Suprapubic skin (tissue), 4 donors: ENCODE results near the gene TRIM41. TPM values are rescaled to one million over a fixed set of nuclear protein-coding genes. Genes with fewer than 3 reads are reported as not detected.
"Not testable (repeated sequence)": the region's sequence is repeated elsewhere in the genome, so short reads cannot be mapped to it uniquely, and the experiment has no call there.

Source experiments
- DNase-seq, 2 donors: peaks; one replicate each; pipeline ENCODE4 v3.0.0-alpha.2; 2019; ENCODE audit warnings: low spot score in 2 of 2
- H3K27ac ChIP-seq: fragments of 200-600 bp; sonication (generic); one replicate; pipeline ENCODE4 v1.5.1; 2019
- H3K27me3 ChIP-seq: fragments of 200-600 bp; sonication (generic); one replicate; pipeline ENCODE4 v1.5.1; 2019
- H3K36me3 ChIP-seq: fragments of 200-600 bp; sonication (generic); one replicate; pipeline ENCODE4 v1.5.1; 2019
- H3K4me1 ChIP-seq: fragments of 200-600 bp; sonication (generic); one replicate; pipeline ENCODE4 v1.5.1; 2019
- H3K4me3 ChIP-seq: fragments of 200-600 bp; sonication (generic); one replicate; pipeline ENCODE4 v1.5.1; 2019; ENCODE audit warnings: mild to moderate bottlenecking
- H3K9me3 ChIP-seq: fragments of 200-600 bp; sonication (generic); one replicate; pipeline ENCODE4 v1.5.1; 2019
- EP300 ChIP-seq: sonication (generic); formaldehyde crosslinking; IDR thresholded peaks from one replicate; pipeline ENCODE4 v1.6.1; 2017; ENCODE audit warnings: antibody characterized with exemption
- POLR2A ChIP-seq, 2 donors: fragments of 450-650 bp; IDR thresholded peaks; one replicate each; pipeline ENCODE4 v1.6.1; 2017; ENCODE audit warnings: antibody characterized with exemption in 2 of 2, mild to moderate bottlenecking in 2 of 2, moderate library complexity in 2 of 2
- POLR2AphosphoS5 ChIP-seq, 3 donors: sonication (generic); formaldehyde crosslinking; IDR thresholded peaks; one replicate each; pipeline ENCODE4 v1.6.1; 2017; ENCODE audit warnings: antibody characterized with exemption in 3 of 3
- WGBS: methylation state at CpG from one replicate; pipeline ENCODE4 v1.1.5; 2018; 5-methylcytosine and 5-hydroxymethylcytosine counted together
- total RNA-seq, 4 donors: library from RNA; depleted of rRNA; stranded (reverse); fragments of >200 nt; gene quantifications; one replicate each; pipeline ENCODE4 v1.1.0, GENCODE V29; 2016
- TF ChIP-seq, protein P1 (sequence below), 2 donors: fragments of 200-600 bp in 1 of 2; fragments of 450-650 bp in 1 of 2; sonication (generic) in 1 of 2; IDR thresholded peaks; one replicate each; pipeline ENCODE4 v1.5.1; 2016 to 2019; ENCODE audit warnings: antibody characterized with exemption in 2 of 2, mild to moderate bottlenecking in 1 of 2, moderate library complexity in 1 of 2

TRIM41 gene
- total RNA-seq, 4 donors from 2014 or later: 13.3 to 23.3 (median 16.2) TPM

DNA sequence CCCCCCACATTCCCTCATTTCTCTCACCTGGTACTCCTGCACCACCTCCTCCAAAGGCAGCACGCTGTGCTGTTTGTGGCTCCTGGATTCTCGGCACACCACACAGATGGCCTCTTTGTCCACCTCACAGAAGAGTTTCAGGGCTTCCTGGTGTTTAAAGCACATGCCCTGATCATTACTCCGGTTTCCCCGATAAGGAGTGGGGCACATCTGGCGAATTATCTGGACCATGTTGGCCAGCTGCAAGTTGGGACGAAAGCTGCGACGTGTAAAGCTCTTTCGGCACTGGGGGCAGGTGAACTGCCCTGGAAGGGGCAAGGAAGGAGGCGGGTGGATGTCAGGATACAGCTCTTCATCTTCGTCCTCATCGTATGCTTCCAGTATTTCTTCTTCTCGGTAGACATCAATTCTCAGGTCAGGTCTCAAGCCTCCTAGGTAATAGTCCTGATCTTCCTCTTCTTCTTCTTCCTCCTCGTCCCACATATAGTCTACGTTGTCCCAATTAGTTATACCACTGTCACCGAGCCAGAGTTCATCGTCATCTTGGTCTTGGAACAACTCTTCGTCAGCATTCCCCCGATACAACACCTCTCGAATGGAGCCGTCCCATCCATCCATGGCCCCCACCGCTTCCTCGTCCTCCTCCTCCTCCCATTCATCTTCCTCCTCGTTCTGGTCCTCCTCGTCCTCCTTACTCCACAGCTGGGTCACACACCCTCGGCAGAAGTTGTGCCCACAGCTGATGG is 37.1 kb downstream of the TRIM41 start:
- TF ChIP-seq POLR2AphosphoS5 (IDR thresholded peaks at IDR 0.05): no peak
- TF ChIP-seq, protein P1, sequence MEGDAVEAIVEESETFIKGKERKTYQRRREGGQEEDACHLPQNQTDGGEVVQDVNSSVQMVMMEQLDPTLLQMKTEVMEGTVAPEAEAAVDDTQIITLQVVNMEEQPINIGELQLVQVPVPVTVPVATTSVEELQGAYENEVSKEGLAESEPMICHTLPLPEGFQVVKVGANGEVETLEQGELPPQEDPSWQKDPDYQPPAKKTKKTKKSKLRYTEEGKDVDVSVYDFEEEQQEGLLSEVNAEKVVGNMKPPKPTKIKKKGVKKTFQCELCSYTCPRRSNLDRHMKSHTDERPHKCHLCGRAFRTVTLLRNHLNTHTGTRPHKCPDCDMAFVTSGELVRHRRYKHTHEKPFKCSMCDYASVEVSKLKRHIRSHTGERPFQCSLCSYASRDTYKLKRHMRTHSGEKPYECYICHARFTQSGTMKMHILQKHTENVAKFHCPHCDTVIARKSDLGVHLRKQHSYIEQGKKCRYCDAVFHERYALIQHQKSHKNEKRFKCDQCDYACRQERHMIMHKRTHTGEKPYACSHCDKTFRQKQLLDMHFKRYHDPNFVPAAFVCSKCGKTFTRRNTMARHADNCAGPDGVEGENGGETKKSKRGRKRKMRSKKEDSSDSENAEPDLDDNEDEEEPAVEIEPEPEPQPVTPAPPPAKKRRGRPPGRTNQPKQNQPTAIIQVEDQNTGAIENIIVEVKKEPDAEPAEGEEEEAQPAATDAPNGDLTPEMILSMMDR (IDR thresholded peaks at IDR 0.05): no peak
- no peak for TF ChIP-seq POLR2A (IDR thresholded peaks at IDR 0.05)
- no peak for TF ChIP-seq EP300
- 2% methylated on average over 26 of the region's 26 CpGs for WGBS

GRCh38 chr5:181260720-181261319 is 37.7 kb downstream of the TRIM41 start, which contains the start of gene TRIM52:
TSS of gene TRIM52 (minus strand) at chr5:181261143. CDS start at chr5:181260813, 330 bp downstream.
- Histone ChIP-seq H3K27me3 (no peaks in the 10 kb centered on the region), H3K9me3 (no peaks in the 10 kb centered on the region), H3K4me3 (peak within 1 kb of the TSS; percentile 97), H3K4me1 (peaks cover 53% of the 10 kb centered on the region), H3K36me3 (no peaks in the 10 kb centered on the region), H3K27ac (peak within 1 kb of the TSS; percentile 99)
- peak; percentile 94 to 95 for DNase-seq
- 0% methylated on average over 3 of the region's 43 CpGs for WGBS
- TF ChIP-seq POLR2A (IDR thresholded peaks at IDR 0.05) (peak; percentile 63 to 83), EP300 (no peak), POLR2AphosphoS5 (IDR thresholded peaks at IDR 0.05) (peak; percentile 69 to 90 (median 83))
- TF ChIP-seq, protein P1 (IDR thresholded peaks at IDR 0.05): no peak

More for the DNA sequence above, 37.1 kb downstream of the TRIM41 start:
- peak overlapping the region; percentile 99 for H3K27ac ChIP-seq
- H3K36me3 ChIP-seq: no peaks in the 10 kb centered on the region
- DNase-seq: no peak
- H3K4me3 ChIP-seq: peak overlapping the region; percentile 97
- no peaks in the 10 kb centered on the region for H3K27me3 ChIP-seq
- no peaks in the 10 kb centered on the region for H3K9me3 ChIP-seq
- peaks cover 59% of the 10 kb centered on the region for H3K4me1 ChIP-seq

DNA sequence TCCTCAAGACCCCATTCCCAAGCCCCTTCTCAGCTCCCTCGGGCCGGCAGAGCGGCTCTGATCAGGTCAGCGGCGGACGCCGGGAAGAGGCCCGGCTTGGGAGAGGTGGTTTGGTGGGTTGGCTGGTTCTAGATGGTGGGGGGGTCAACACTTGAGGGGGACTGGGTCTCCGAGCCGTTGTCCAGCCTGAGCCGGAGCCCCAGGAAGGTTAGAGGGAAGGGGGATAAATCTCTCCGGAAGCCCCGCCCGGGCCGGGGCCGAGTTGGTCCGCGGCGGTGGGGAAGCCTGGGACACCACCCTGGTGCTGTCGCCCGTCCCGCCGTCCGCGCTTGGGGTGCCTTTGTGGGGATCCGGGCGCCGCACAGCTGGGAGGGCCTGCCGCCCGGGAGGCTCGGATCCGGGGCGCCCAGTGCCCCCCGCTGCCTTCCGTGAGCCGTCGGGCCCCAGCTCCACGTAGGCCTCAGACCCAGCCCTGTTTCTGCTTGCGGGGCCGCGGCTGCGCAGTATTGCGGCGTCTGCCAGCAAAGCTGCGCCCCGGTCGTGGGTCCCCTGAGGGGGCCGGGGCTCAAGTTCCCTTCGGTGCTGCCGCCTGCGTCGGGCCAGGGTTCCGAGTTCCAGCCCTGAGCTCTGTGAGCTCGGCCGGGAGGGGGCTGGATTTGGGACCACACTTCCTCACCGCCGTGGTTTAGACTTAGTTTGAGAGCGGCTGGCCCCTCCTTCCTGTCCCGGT is 38.4 kb downstream of the TRIM41 start:
- DNase-seq: peak; percentile 86 to 90
- H3K36me3 ChIP-seq: no peaks in the 10 kb centered on the region
- 0% methylated on average over 21 of the region's 59 CpGs for WGBS
- H3K4me3 ChIP-seq: peak overlapping the region; percentile 97
- no peaks in the 10 kb centered on the region for H3K9me3 ChIP-seq
- no peak for TF ChIP-seq EP300
- peak in 1 of 3 donors; percentile 45 for TF ChIP-seq POLR2AphosphoS5 (IDR thresholded peaks at IDR 0.05)
- TF ChIP-seq POLR2A (IDR thresholded peaks at IDR 0.05): peak; percentile 23 to 61
- no peaks in the 10 kb centered on the region for H3K27me3 ChIP-seq
- peak overlapping the region; percentile 99 for H3K27ac ChIP-seq
- H3K4me1 ChIP-seq: peaks cover 46% of the 10 kb centered on the region

DNA sequence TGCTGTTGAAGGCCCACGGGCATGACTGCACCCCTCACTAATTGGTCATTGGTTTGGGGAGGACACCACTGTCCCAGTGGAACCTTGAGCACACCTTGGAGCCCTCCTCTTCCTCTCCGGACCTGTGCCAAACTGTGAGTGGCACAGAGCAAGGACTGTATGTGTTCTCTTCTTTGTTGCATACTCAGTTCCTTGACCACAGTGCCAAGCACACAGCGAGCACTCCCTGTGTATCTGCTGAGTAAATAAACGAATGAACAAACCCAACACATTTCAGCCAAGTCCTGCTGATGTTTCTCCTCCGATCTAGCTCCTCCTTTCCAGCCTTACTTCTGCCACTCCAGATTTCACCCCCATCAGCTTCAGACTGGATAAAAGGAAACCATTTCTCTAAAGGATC is 40.6 kb downstream of the TRIM41 start:
- WGBS: 80% methylated on average over 5 of the region's 5 CpGs
- TF ChIP-seq EP300 (no peak), POLR2A (IDR thresholded peaks at IDR 0.05) (no peak), POLR2AphosphoS5 (IDR thresholded peaks at IDR 0.05) (no peak)
- TF ChIP-seq, protein P1 (IDR thresholded peaks at IDR 0.05): no peak
- H3K27me3 ChIP-seq: no peaks in the 10 kb centered on the region
- no peak overlapping the region for H3K27ac ChIP-seq
- peaks cover 26% of the 10 kb centered on the region for H3K4me1 ChIP-seq
- no peaks in the 10 kb centered on the region for H3K36me3 ChIP-seq
- H3K9me3 ChIP-seq: no peaks in the 10 kb centered on the region
- DNase-seq: no peak
- H3K4me3 ChIP-seq: no peak overlapping the region

DNA sequence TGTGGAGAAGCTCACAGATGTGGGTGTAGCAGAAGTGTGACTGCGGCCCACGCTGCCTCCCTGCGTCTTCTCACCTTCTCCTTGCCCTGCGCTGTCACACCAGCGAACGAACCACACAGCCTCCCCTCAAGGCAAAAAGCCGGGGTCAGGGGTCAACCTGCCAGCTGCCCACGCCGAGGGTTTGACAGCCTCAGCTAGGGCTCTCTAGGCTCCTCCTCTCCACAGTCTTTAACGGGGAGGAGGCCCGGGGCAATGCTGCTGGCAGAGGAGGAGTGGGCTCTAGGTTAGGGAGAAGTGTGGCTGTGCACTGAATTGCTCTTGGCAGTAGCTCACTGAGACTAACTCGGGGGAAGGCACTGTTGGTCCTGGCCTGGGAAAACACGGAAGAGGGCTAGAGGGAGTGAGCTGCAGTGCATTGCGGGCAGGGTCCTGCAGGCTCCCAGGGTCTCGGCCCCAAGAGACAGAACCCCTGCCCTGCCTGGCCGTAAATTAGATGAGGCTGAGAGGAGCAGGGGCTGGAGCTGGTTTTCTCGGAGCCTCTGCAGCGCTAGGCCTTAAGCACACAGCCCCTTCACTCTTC is 42.1 kb downstream of the TRIM41 start:
- Histone ChIP-seq H3K9me3 (no peaks in the 10 kb centered on the region), H3K27ac (no peak overlapping the region), H3K4me1 (peaks cover 11% of the 10 kb centered on the region), H3K4me3 (no peak overlapping the region), H3K27me3 (no peaks in the 10 kb centered on the region), H3K36me3 (no peaks in the 10 kb centered on the region)
- WGBS: 70% methylated on average over 16 of the region's 18 CpGs
- TF ChIP-seq POLR2A (IDR thresholded peaks at IDR 0.05) (no peak), EP300 (no peak), POLR2AphosphoS5 (IDR thresholded peaks at IDR 0.05) (no peak)
- TF ChIP-seq, protein P1 (IDR thresholded peaks at IDR 0.05): no peak
- DNase-seq: no peak

GRCh38 chr5:181267291-181267904 is 44.3 kb downstream of the TRIM41 start:
- H3K9me3 ChIP-seq, H3K4me1 ChIP-seq, H3K27me3 ChIP-seq, H3K36me3 ChIP-seq, H3K27ac ChIP-seq, DNase-seq, H3K4me3 ChIP-seq: not testable (repeated sequence)
- WGBS: 71% methylated on average over 8 of the region's 8 CpGs

DNA sequence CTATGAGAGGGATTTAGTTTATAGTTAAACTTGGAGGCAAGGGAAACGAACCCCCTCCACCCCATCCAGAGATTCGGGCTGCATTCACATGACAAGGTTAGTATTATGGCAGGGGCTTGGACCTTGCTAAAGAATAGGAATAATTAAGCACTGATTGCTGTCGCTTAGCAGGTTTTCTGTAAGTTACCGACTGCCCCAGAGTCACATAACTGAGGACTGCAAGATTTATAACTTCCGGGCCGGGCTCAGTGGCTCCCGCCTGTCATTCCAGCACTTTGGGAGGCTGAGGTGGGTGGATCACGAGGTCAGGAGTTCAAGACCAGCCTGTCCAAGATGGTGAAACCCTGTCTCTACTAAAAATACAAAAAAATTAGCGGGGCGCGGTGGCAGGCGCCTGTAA is 44.8 kb downstream of the TRIM41 start:
- DNase-seq, H3K36me3 ChIP-seq, H3K27ac ChIP-seq, H3K4me3 ChIP-seq, H3K4me1 ChIP-seq, H3K27me3 ChIP-seq, H3K9me3 ChIP-seq: not testable (repeated sequence)
- WGBS: 84% methylated on average over 12 of the region's 12 CpGs
